GM06990 (cell line): ENCODE results near the gene CHKB.

ENCODE experiments used
- DNase-seq: peaks from one replicate; pipeline ENCODE4 v3.0.0-alpha.2; 2011; ENCODE audit not compliant: insufficient read length; ENCODE audit errors: extremely low read depth
- H3K27me3 ChIP-seq: replicated peaks from 2 replicates; pipeline ENCODE4 v1.6.0; 2011; ENCODE audit warnings: low read length; ENCODE audit not compliant: control insufficient read depth, insufficient read depth
- H3K36me3 ChIP-seq: 2 replicates; pipeline ENCODE4 v1.5.1; 2011; ENCODE audit warnings: low read length; ENCODE audit not compliant: control insufficient read depth, insufficient read depth
- H3K4me3 ChIP-seq: replicated peaks from 2 replicates; pipeline ENCODE4 v1.5.1; 2011; ENCODE audit warnings: low read depth, mild to moderate bottlenecking, control low read depth, low read length
- TF ChIP-seq, protein P1 (sequence below): IDR thresholded peaks from 2 replicates; pipeline ENCODE4 v1.5.1; 2011; ENCODE audit warnings: low read length, control low read depth, mild to moderate bottlenecking, inconsistent platforms; ENCODE audit not compliant: insufficient read depth, poor library complexity, severe bottlenecking

The CHKB gene

DNA sequence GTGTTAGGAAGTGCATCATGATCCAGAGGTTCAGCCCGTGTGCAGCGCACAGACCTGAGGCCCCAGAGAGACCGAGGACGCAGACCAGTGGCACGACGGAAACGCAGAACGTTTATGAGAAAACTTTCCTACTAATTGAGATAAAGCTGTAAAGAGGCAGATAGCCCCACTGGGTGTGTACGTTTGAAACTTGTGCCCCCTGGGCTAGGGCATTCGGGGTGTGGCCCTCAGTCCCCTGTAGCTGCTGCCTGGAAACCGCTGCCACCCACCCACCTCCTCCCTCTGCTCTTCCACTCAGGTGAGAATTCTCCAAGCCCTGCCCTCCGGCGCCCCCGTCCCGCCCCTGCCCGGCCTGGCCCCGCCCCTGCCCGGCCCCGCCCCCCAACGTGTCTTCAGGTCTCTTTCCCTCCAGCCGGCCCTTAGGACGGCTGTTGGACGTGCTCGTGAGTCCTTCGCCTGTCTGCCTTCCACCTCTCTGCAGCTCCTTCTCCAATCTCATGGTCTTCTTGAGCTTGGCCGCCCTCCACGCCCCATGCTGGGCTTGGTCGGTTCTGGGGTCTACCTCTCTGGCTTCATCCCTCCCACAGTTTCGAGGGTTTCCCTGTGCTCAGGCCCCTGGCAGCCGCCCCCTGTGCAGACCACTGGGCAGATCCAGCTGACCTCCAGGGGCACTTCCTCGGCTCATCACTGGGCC is 30.0 kb upstream of the CHKB start:
- Histone ChIP-seq H3K27me3 (peaks cover 1% of the 10 kb centered on the region; the same call in 1 of the 2 replicates), H3K4me3 (no peak overlapping the region), H3K36me3 (no peaks in the 10 kb centered on the region)
- DNase-seq, result no peak
- TF ChIP-seq, protein P1, sequence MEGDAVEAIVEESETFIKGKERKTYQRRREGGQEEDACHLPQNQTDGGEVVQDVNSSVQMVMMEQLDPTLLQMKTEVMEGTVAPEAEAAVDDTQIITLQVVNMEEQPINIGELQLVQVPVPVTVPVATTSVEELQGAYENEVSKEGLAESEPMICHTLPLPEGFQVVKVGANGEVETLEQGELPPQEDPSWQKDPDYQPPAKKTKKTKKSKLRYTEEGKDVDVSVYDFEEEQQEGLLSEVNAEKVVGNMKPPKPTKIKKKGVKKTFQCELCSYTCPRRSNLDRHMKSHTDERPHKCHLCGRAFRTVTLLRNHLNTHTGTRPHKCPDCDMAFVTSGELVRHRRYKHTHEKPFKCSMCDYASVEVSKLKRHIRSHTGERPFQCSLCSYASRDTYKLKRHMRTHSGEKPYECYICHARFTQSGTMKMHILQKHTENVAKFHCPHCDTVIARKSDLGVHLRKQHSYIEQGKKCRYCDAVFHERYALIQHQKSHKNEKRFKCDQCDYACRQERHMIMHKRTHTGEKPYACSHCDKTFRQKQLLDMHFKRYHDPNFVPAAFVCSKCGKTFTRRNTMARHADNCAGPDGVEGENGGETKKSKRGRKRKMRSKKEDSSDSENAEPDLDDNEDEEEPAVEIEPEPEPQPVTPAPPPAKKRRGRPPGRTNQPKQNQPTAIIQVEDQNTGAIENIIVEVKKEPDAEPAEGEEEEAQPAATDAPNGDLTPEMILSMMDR, result no peak

GRCh38 chr22:50612168-50612527 is 29.5 kb upstream of the CHKB start:
- DNase-seq, result no peak

GRCh38 chr22:50611341-50612060 is 28.9 kb upstream of the CHKB start:
- Histone ChIP-seq H3K36me3 (no peaks in the 10 kb centered on the region), H3K27me3 (peaks cover 2% of the 10 kb centered on the region; the same call in 1 of the 2 replicates), H3K4me3 (no peak overlapping the region)
- no peak for DNase-seq
- TF ChIP-seq, protein P1, result no peak

More at GRCh38 chr22:50612168-50612527, 29.5 kb upstream of the CHKB start:
- peaks cover 2% of the 10 kb centered on the region; the same call in 1 of the 2 replicates for H3K27me3 ChIP-seq
- no peaks in the 10 kb centered on the region for H3K36me3 ChIP-seq
- TF ChIP-seq, protein P1, result no peak
- no peak overlapping the region for H3K4me3 ChIP-seq

DNA sequence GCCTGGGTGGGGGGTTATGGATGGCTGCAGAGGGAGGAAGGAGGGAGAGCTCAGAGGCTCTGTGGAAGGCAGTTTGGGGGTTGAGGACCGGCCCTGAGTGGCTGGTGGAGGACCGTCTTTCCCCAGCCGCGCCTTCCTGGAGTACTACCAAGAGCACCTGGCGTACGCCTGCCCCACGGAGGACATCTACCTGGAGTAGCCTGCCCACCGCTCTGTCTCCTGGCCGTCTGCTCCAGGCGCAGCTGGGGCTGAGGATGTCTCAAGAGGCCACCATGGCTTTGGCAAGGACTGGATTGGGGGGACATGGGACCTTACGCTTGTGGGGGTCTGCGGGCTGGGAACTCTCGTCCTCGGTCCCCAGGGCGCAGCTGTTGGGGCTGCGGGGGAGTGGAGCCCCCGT is 27.9 kb upstream of the CHKB start:
- no peak overlapping the region for H3K4me3 ChIP-seq
- no peak for DNase-seq
- H3K36me3 ChIP-seq, result no peaks in the 10 kb centered on the region
- TF ChIP-seq, protein P1, result no peak
- H3K27me3 ChIP-seq, result peaks cover 2% of the 10 kb centered on the region; the same call in 1 of the 2 replicates

DNA sequence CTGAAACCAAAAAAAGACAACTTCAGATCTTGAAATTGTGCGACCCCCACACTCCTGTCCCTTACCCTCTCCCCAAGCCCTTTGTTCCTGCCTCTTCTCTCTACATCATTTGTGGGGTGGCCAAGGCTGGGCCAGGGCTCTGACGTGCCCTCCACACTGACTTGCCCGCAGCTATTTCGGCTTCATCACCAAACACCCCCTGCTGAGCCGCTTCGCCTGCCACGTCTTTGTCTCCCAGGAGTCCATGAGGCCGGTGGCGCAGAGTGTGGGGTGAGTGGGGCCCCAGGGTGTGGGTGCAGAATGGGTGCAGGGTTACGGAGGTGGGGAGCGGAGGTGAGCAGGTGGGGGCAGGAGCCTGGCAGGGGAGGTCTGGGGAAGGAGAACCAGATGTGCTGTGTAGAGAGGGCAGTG is 27.4 kb upstream of the CHKB start:
- DNase-seq, result no peak
- Histone ChIP-seq H3K36me3 (no peaks in the 10 kb centered on the region), H3K4me3 (no peak overlapping the region), H3K27me3 (peaks cover 2% of the 10 kb centered on the region)
- TF ChIP-seq, protein P1, result no peak
